GM20431 (cell line): Measurements from ENCODE around the gene ITGA2.

Experiments
- in situ Hi-C: fragments of 300-500 bp; cut with MseI, MboI; formaldehyde crosslinking; loops from one replicate; pipeline ENCODE4 v1.15.0; 2020; ENCODE audit warnings: low sequenced_read_pairs; ENCODE audit not compliant: unreplicated experiment

Gene ITGA2

GRCh38 chr5:52987711-52988331 lies 1.3 kb upstream of the ITGA2 start:
- in situ Hi-C loops = no loop called here

DNA sequence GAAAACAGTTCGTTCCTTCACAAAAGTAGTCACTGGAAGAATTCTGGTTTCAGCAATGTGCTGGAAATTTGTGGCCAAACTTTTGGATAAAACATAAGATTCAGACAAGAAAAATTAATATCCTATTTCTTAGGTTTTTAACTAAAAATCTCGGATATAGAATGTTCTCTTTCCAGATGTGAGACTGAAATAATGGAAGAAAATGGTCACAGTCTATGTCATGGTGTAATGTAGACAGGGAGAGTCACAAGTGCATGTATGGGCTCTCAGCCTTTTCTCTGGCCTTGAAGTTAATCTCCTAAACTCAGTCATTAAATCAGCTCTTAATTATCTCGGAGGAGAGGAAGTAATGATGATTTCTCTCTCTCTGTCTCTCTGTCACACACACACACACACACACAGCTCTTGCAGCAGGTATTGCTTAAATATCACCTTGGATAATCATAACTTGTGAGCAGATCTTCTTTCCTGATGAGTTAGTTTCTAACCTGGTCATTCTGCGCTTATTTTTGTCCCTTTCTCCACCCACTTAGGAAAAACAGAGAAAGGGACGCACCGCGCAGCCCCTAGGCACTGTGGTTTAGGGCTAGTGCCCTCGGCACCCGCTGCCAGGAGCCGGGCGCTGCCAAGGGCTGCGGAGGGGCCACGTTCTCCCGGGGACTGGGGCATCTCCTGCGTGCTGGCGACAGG lies 672 bp upstream of the ITGA2 start:
- in situ Hi-C loops = no loop called here

- in situ Hi-C loops = no loop called here
These were observed 802 bp downstream of the ITGA2 start for GRCh38 chr5:52989781-52990527.

GRCh38 chr5:52990528-52990925 lies 1.4 kb downstream of the ITGA2 start:
- in situ Hi-C loops = no loop called here

DNA sequence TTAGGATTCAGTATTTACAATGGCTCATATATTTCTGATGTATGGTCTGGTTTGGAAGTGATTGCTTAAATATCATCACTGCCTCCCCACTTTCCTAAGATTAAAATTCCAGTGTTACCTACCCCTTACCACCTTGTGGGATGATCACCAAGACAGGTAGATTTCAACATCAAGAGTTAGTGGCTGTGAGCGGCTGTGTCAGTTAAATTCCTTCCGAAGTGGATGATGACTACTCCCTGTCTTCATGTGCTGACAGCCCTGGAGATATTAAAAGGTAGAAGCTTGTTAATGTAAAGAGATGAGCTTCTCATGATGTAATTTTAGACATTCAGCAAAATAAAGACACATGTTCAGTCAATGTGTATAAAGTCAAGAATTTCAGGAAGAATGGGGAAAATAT lies 4.2 kb downstream of the ITGA2 start:
- in situ Hi-C loops = no loop called here

DNA sequence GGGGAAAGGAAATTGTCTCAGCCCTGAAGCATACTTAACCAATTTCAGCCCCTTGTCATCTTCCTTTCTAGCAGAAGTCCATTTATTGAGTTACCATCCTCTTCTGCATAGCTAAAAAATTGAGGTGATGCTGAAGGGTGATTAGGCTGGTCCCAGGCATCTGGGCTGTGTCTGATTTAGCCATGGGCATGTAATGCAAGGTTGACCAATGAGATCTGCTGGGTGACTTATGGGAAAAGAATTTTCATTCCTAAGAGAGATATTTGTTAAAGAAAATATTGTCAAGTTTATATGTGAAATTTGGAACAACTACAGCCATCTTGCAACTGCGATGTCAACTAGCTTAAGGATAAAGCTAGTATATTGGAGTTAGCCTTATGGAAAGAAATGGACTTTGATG lies 5.1 kb downstream of the ITGA2 start:
- in situ Hi-C loops = no loop called here

DNA sequence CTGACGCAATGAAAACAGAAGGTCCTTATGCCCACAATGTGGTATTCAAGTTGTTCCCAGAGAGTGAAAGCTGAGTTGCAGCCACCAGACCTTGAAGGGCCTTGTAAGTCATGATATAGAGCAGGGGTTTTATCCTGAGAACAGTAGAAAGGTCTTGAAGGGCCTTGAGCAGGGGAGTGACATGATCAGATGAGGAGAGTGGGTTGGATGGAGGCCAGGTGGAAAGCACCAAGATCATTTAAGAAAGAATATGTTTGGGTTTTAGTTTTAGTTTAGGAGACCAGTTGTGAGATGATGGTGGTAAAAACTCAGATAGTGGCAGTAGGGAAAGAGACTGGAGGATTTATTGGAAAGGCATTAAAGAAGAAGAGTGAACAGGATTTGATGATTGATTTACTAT lies 5.9 kb downstream of the ITGA2 start:
- in situ Hi-C loops = no loop called here

- in situ Hi-C loops = no loop called here
These were observed 6.8 kb downstream of the ITGA2 start for GRCh38 chr5:52995914-52996313.

- in situ Hi-C loops = no loop called here
These were observed 7.8 kb downstream of the ITGA2 start for GRCh38 chr5:52996979-52997378.

- in situ Hi-C loops = no loop called here
These were observed 8.3 kb downstream of the ITGA2 start for GRCh38 chr5:52997424-52997823.

- in situ Hi-C loops = no loop called here
These were observed 9.6 kb downstream of the ITGA2 start for GRCh38 chr5:52998552-52999313.

- in situ Hi-C loops = no loop called here
These were observed 10.3 kb downstream of the ITGA2 start for GRCh38 chr5:52999344-52999949.

- in situ Hi-C loops = no loop called here
These were observed 12.4 kb downstream of the ITGA2 start for GRCh38 chr5:53001541-53001940.

GRCh38 chr5:53002491-53002890 lies 13.3 kb downstream of the ITGA2 start:
- in situ Hi-C loops = no loop called here

GRCh38 chr5:53003144-53003543 lies 14.0 kb downstream of the ITGA2 start:
- in situ Hi-C loops = no loop called here

GRCh38 chr5:53006911-53007890 lies 18.0 kb downstream of the ITGA2 start:
- in situ Hi-C loops = no loop called here

DNA sequence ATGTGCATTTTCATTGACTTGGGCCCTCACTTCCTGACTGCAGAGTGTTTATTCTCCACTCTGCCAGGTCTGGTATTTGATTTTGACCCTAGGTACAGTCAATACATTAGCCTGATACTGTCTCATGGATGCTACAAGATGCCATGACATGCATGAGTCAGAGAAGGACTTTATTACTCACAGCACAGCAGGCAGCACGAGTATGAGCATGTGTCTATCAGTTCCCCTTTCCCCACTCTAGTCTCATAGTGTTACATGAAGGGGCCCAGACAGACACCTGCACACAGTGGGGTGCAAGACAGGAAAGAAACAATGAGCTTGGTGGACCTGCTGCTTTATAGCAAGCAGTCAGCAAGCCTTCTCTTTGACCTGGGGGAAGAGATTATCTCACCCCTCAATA lies 19.6 kb downstream of the ITGA2 start:
- in situ Hi-C loops = no loop called here

DNA sequence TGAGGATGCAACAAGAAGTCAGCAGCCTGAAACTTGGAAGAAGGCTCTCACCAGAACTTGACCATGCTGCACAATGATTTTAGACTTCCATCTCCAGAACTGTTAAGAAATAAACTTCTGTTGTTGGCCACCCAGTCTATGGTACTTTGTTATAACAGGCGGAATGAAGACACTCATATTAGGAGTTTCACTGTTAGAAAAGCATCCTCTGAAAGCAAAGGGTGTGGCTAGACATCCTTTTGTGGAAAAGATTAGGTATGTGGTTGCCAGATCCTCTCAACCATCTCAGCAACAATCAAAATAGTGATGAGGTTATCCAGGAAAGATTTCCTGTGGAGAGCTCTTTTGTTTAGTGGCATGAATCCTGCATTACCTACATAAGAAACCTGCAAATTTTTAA lies 20.7 kb downstream of the ITGA2 start:
- in situ Hi-C loops = no loop called here

DNA sequence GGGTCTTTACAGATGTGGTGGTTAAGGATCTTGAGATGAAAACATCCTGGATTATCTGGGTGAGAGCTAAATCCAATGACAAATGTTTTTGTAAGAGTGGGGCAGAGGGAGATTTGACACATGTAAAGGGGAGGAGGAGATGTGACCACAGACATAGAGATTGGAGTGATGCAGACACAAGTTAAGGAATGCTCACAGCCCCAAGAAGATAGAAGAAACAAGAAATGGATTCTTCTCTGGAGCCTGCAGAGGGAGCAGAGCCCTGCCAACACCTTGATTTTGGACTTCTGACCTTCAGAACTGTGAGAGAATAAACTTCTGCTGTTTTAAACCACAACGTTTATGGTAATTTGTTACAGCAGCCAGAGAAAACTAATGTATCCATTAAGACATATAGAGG lies 21.7 kb downstream of the ITGA2 start:
- in situ Hi-C loops = no loop called here
